NT2/D1 (cell line): ENCODE data around the gene PEX1.

Experiments used
- SUZ12 ChIP-seq: IDR thresholded peaks from 2 replicates; pipeline ENCODE4 v1.6.1; 2011; ENCODE audit not compliant: insufficient read length, insufficient read depth; ENCODE audit errors: extremely low read depth
- YY1 ChIP-seq: IDR thresholded peaks from 2 replicates; pipeline ENCODE4 v1.6.1; 2011; ENCODE audit not compliant: insufficient read length, insufficient read depth
- ZNF274 ChIP-seq: IDR thresholded peaks from 2 replicates; pipeline ENCODE4 v1.6.1; 2011; ENCODE audit warnings: mild to moderate bottlenecking, low read depth, low read length

- no peak for TF ChIP-seq ZNF274
- TF ChIP-seq YY1 = no peak
- no peak for TF ChIP-seq SUZ12
Observed at GRCh38 chr7:92437956-92438491, 90.3 kb downstream of the PEX1 start.
